ENCODE measurements around the gene NAIF1.

DNA sequence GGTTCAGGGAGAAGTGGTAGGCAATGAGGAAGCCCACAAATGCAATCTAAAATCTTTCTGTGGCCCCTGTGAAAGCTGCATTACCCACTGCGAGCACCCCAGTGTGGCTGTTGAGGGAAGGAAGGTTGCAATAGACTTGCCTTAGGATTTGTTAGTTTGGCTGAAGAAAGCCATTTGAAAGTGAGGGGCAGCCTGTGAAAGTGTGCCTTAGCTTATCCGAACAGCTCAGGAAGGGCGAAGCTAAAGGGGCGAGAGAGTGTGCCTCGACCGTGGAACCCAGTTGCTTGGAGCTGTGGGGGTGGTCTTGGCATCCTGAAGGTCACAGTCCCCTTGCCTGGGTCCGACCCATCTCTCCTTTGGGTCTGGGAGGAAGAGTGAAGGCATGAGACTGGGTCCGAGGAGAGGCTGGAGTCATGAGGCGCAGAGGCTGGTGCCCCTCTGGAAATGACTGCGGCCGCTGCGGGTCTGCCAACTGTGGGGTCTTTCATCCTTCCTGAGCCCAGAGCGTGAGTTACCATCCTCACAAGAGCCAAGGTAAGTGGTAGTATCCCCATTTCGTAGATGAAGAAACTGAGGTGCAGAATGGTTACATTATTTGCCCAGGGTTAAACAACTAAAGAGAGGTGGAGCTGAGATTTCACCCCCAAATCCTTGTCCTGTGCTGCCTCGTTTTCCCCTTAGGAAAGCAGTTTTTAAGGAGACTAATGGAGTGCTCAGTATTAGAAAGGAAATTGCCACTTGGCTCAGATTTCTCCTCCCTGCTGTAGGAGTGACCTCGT lies 25.3 kb upstream of the NAIF1 start:
- TF ChIP-seq, protein P1, sequence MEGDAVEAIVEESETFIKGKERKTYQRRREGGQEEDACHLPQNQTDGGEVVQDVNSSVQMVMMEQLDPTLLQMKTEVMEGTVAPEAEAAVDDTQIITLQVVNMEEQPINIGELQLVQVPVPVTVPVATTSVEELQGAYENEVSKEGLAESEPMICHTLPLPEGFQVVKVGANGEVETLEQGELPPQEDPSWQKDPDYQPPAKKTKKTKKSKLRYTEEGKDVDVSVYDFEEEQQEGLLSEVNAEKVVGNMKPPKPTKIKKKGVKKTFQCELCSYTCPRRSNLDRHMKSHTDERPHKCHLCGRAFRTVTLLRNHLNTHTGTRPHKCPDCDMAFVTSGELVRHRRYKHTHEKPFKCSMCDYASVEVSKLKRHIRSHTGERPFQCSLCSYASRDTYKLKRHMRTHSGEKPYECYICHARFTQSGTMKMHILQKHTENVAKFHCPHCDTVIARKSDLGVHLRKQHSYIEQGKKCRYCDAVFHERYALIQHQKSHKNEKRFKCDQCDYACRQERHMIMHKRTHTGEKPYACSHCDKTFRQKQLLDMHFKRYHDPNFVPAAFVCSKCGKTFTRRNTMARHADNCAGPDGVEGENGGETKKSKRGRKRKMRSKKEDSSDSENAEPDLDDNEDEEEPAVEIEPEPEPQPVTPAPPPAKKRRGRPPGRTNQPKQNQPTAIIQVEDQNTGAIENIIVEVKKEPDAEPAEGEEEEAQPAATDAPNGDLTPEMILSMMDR (IDR thresholded peaks at IDR 0.05 in 8 of 11, conservative IDR thresholded peaks at IDR 0.05 in 3 of 11): no peak
- no peak for TF ChIP-seq POLR2A (IDR thresholded peaks at IDR 0.05)

Measured in spleen (tissue), 7 donors.